ENCODE measurements around the gene F8.

The F8 gene

DNA sequence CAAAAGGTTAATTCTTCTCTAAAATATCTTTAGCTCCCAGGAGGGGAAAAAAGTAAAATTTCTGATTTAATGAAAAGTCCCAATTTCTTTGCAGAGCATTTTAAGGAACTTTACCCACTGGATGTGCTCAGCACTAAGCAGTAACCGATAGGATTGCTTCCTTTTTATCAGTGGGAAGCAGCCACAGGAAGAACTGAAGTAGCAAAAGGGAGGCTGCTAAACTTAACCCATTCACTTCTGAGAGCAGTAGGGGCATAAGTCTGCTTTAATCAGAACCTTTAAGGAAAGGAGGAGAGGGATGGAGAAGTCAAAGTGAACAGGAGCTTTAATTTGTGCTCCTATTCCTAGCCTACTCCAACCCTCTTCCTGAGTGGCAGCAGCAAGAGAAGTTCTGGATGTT is at the start of gene F8:
Gene F8, minus strand, starts transcription at position 139 of the 400 bp plus-strand sequence. CDS start 171 bp downstream, outside the sequence.
- no peak for DNase-seq (ENCODE audit: low spot score)

DNA sequence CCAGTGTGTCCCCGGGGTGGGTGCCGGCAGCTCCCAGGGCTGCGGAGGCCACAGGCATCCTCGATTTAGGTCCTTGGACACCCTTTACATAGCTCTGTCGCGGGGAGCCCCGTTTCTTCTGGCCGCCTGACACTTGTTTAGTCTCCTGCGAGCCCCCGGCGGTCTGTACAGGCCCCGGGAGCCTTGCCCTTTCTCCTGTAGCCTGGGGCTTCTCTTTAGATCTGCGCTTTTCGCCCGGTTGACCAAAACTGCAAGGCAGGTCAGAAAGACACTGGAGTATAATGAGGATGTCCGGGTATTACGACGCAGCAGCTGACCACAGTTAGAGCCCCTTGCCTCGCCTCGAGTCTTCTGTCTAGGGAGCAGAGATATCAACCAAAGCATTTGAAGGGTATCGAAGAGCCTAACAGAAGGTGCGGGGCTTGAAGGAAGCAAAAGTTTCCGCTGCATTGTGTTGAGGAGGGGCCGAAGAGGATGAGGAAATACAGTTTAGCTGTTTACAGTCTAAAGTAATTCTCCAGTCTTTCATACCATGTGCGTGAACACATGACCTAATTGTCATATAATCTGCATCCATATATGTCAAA is 49.3 kb upstream of the F8 start:
- DNase-seq (ENCODE audit: low spot score), result no peak

DNA sequence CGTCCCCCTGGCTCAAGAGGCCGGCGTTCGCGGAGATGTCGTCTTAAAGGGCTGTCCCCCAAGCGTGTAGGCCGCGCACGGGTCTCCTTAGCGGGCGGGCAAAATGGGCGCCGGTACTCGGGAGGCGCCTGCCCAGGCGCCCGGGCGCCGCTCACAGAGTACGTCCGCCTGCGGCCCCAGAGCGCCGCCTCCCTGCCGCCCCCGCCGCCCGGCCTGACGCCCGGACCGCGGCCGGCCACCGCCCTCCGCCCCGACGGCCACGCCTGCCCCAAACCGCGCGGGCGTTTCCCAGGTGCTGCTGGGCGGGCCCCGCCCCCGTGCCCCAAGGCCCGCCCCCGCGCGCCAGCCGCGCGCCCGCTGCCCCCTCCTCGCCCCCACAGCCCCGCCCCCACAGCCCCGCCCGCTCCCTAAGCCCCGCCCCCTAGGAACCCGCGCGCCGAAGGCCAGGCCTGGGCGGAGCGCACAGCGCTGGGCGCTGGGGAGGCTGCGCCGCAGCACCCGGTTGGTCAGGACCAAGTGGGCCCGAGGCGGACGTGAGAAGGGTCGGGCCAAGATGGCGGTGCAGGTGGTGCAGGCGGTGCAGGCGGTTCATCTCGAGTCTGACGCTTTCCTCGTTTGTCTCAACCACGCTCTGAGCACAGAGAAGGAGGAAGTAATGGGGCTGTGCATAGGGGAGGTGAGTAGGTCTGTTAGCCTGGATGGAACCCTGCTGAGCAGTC is 48.6 kb upstream of the F8 start, which contains the start of the genes BRCC3, CMC4 and MTCP1:
Gene BRCC3, plus strand, starts transcription at position 534 of the 719 bp plus-strand sequence. Its CDS starts 20 bp downstream, at position 554.
Gene CMC4, minus strand, starts transcription at position 162 of the 719 bp plus-strand sequence. CDS start 7,113 bp downstream, outside the sequence.
Gene MTCP1, minus strand, starts transcription at position 162 of the 719 bp plus-strand sequence. CDS start 5,126 bp downstream, outside the sequence.
- DNase-seq (ENCODE audit: low spot score), result peak; percentile 62

DNA sequence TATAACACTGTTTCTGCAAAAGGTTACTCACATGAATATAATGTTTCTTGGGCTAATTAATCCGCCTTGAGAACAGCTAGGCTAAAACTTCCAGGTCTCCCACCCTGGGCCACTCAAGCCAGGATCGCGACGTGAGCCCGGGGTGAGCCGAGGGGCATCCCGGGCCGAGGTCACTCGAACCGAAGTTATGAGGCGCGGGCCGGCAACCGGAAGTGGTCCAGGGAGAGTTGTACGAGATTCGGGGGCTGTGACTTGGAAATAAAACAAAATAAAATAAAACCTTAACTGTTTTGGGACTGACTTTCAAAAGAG is 48.1 kb upstream of the F8 start:
- no peak for DNase-seq (ENCODE audit: low spot score)

DNA sequence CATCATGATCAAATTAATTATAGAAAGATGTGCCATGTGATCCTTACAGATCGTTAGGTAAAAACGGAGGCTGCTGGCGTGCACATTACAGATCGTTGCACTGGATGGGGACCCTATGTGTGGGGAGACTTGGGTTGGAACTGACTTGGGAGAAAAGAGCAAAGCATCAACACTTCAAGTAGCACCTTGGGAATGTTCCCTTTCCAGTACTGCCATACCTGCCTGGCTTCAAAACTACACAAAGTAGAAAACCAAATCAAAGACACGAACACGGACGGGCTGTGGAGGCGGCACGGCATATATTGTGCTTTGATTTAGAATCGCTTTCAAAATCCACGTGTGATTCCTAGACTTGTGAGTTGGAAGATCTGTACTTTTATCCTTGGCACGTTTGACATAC is 47.5 kb upstream of the F8 start:
- DNase-seq (ENCODE audit: low spot score), result no peak

DNA sequence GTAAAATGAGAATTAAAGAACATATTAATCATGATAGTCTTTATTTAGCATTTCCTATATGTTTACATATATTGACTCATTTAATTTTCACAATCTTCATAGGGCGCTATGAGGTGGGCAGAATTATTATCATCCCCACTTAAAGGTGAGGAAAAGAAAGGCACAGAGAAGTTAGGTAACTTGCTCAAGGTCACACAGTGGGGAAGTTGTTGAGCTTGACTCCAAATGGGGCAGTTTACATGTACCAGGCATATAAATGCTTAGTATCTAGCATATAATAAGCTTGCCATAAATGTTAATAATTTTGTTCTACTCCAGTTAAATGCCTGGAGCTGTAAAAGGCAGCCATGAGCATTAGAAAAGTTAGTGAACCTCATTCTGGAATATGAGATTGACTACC is 46.9 kb upstream of the F8 start:
- DNase-seq (ENCODE audit: low spot score), result no peak

DNA sequence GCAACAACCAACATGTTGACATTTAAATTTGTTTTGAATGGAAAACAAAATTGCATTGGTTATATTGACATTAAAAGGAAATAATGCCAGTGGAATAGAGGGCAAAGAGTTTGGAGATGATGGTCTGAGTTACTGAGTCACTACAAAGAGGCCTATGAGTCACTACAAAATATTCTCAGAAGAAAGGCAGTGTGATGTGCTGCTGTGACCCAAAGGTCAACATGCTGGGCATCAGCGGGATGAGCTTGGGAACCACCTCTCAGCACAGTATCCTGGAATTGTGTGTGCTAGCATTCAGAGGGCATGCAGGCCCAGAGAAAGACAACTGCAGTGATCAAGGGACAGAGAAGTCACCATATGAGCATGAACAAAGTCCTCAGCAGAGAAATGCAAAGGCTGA is 45.6 kb upstream of the F8 start:
- peak; percentile 32 for DNase-seq (ENCODE audit: low spot score)

DNA sequence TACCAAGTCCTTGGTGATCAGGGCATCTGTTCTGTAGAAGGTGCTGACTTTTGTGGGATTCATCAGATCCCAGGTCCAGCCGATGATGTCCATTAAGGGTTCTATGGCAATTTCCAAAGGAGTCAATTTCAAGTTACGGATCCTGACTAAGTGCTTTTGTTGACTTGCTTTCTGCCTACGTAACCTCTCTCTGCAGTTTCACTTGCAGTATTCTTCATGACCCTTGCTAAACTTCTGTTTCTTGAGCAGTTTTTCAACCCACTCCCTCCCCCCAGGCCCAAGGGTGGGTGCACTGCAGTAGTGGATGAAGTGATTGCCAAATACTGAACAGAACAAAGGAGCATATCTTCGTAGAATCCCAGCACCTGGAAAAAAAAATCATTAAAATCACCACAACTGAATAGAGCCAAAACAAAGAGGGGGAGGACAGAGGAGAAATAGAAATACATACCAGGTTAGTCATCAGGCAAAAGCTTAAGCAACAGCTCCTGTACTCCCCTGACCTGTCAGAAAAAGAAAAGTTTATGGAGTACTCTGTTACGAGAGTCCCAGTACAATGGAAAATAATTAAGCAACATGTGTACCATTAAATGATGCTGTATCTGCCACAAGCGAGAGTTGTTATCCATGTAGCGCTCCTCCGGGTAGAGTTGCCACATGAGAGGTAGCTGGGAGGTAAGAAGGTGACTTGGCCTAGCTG is 42.7 kb upstream of the F8 start:
- no peak for DNase-seq (ENCODE audit: low spot score)

DNA sequence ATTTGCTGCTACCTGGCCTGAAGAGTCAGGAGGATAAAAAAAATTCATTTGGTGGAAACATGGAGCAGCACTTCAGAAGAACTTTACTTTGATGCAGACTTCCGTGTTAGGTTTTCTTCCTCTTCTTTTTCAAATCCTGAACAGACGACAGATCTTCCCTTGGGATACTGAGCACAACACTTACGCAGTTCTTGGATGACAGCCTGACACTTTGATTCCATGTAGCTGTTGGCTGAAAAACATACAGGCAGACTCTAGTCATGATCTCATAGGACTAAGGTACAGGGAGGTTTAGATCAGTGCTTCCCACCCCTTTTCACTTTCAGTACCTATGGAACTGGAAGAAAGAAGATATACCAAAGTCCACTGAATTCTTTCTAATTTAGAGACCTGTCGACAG is 39.2 kb upstream of the F8 start:
- no peak for DNase-seq (ENCODE audit: low spot score)

DNA sequence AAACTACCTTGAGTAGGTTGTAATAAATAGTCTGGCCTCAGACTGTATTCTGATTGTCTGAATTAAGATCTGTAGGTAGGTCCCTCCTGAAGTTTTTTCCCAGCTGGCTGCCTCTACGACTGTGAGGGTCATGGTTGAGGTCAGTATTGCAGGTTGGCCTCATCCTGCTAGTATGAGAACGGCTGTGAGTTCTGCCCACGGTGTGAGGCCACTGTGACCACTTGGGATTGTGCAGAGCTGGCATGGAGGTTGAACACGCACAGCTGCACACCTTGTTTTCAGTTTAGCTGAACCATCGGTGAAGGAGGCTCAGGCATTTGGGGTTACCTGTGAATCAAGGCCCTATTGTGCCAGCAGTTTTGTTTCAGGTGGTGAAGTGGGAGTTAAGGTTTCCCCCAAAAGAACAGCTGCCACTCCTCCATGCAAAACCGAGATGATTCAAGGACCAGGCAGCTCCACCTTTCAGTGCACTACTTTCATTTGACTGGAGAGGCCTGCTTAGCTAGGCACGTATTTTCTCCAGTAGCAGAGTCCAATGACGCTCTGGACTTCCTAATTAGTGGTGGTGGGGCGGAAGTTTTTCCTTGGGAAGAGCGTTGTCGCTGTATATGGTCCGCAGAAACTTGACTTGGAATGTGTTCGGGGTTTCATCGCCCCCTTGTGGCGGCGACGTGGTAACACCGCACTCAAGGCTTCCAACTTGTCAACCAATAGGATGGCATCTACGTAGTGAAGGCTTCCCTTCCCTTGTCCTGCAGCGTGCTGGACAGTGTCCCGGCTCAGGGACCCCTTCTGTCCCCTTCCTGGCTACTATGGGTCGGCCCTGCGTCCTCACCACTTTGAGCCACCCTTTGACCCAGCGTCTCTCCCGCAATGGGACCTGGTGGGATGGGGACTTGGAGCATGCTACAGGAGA is 34.6 kb upstream of the F8 start:
- peak; percentile 56 for DNase-seq (ENCODE audit: low spot score)

DNA sequence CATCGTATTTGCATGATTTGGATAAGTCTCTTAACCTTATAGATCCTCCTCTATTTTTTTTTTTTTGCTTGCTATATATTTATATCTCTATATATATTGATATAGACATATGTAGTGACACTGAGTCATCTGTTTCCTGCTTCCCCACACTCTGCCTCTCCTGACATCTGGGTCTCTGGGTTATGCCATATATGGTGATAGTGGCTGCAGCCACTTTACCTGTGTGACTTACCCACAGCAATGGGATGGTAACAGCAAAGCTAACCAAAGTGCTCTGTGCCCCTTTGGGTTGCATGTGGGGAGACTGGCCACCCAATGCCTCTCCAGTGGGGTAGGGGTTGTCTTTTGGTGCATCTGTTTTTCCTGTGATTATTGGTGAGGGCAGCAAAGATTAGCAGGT is 33.9 kb upstream of the F8 start:
- DNase-seq (ENCODE audit: low spot score), result no peak

DNA sequence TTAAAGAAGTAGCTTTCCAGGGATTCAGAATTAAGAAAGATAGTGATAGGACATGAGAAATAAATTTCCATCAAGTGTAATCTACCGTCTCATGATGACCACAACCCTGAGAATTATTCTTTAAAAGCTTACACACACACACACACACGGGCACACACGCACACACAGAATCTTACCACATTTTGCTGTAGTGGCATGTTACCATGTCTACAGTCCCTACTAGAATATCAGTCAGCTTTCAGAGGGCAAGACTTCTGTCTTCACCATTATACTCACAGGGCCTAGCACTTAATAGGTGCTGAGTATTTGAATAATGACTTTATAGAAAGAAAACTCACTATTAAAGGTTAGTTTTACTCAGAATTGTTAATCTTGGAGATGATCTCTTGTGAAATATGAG is 33.0 kb upstream of the F8 start:
- DNase-seq (ENCODE audit: low spot score), result no peak

DNA sequence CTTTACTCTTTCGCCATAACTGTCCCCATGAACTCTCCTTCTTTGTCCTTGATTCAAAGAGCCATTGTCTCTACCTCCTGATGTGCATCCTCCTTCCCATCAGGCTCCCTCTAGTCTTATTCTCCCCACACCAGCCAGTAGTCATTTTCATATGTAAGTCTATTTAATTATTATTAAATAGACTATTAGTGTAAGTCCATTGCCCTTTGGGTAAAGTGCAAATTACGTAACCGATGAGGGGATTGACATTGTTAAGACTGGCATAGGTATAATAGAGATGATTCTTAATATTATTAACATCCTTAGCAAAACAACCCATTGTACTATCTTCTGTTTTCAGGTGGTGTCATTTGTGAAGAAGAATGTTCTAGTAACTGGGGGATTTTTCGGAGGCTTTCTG is 31.7 kb upstream of the F8 start:
- no peak for DNase-seq (ENCODE audit: low spot score)

DNA sequence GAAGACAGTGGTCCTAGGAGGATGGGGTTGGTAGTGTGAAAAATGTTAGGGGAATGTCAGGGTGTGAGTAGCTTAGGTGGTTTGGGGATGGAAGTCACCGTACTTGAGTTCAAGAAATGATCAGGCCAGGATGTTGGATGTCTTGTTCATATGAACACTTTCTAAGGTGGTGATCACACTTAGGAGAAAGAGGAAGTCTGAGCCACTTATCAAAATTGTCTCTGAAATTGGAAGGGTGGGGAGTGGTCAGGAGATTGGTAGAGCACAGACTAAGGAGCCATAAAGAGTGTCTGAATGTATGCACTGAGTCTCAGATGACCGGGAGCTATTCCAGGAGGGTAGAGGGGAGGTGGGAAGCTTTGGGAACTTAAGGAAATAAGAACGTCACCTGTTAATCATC is 31.1 kb upstream of the F8 start:
- no peak for DNase-seq (ENCODE audit: low spot score)

DNA sequence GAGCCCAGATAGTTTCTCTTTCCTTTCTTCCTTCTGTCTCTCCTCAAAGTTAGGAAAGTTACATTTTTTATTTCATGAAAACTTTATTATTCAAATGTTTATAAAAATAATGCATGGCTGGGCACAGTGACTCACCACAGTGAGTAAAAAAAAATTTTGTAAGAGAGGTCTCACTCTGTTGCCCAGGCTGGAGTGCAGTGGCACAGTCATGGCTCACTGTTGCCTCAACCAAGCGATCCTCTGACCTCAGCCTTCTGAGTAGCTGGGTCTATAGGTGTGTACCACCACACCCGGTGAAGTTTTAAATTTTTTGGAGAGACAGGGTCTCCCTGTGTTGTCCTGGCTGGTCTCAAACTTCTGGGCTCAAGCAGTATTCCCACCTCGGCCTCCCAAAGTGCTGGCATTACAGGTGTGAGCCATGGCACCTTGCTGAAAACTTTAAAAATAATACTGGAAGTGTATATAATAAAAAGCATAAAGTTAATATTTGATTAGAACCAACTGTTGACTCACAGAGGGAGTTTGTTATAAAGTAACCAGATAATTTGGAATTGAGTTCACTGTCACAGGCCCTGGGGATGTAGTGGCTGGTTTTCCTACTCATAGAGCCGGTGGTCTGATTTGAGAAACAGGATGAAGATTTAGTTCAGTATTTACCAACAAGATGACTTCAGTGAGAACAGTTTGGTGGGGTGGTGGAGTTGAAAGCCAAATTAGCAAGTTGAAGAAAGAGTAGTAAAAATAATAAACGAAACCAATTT is 30.4 kb upstream of the F8 start:
- no peak for DNase-seq (ENCODE audit: low spot score)

DNA sequence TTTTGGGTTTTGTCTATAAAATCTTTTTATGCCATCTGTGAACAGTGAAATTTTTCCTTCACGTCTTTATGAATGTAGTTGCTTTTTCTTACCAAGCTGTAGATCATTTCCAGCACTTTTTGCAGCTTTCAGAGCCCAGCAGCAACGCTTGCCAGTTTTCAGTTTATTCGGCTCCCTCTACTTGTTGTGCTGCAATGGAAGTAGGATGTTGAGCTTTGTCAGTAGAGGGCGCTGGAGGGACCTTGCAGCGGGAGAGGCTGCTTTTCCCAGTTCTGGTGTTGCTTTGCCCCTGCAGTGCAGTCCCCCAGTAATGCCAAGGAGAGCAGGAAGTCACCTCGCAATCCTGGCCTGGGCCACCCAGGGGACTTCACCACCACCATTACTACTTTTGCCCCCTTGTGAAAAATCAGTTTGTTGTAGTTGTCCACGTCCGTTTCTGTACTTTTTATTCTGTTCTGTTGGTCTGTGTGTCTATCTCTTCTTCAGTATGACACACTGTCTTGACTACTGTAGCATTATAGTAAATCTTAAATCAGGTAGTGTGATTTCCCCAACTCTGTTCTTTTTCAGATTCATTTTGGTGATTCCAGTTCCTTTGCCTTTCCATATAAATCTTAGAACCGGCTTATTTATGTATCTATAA is 26.6 kb upstream of the F8 start:
- no peak for DNase-seq (ENCODE audit: low spot score)

DNA sequence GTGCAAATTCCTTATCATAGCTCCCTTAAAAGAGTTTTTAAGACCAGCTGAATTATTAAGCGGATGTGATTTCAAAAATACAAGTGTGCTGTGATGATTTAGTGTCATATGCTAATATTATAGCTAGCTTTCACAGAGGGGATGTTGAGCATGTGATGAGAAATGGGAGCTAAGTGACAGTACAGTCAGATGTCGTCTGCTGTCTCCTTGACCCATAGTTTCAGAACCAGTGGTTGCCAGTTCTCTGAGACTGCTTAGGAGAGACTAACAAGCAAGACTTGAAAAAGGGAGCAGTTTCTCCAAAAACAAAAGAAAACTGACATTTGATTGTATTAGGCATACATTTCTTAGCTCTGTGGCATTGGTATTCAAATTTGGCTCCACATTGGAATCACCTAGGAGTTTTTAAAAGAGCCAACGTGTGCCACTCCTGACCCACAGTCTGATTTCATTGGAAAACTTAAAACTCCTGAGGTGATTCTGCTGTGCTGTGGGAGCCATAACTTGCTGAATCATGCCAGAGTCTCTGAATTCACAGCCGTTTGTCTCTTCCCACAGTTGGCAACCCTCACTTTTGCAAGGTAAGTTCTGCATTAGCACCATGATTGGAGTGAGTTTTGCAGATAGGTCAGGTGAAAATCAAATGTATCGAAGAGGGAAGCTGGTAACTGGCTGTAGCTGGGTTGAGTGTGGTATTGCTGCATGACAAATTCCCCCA is 24.4 kb upstream of the F8 start:
- no peak for DNase-seq (ENCODE audit: low spot score)

DNA sequence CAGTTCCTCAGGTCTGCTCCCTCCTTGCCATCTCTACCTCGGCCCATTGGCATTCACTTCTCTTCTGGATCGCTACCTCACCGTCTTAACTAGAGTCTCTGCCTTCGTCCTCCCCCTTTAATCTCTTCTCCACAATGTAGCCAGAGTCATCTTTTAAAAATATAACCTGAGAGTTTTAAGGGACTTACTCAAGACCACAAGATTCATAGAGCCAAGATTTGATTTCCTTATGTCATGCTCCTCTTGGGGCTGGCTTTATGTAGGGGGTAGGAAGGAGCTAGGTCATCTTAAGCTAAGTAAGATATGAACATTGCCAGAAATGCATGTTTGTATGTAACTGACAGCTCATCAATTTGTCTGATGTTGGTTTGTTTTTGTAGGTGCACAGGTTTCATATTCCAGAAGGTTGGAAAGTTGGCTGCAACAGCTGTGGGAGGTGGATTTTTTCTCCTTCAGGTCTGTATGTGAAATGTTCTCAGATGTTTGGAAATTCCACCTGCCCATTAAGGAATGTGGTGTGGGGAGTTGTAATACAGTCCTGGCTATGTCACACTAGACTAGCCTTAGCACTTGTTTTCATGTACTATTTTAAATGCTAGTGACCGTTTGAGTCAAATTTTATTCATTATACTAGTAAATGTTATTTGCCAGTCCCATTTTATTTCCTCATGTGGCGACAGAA is 23.7 kb upstream of the F8 start:
- DNase-seq (ENCODE audit: low spot score), result no peak

DNA sequence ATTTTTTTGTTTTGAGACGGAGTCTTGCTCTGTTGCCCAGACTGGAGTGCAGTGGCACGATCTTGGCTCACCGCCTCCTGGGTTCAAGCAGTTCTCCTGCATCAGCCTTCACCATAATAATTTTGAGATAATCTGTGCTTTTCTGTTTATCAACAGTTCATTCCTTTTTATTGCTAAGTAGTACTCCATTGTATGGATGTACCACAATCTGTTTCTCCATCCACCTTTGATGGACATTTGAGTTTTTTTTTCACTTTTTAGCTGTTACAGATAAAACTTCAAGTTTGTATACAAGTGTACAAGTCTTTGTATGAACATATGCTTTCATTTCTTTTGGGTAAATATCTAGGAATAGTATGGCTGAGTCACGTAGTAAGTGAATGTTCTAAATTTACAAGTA is 13.2 kb upstream of the F8 start:
- no peak for DNase-seq (ENCODE audit: low spot score)

DNA sequence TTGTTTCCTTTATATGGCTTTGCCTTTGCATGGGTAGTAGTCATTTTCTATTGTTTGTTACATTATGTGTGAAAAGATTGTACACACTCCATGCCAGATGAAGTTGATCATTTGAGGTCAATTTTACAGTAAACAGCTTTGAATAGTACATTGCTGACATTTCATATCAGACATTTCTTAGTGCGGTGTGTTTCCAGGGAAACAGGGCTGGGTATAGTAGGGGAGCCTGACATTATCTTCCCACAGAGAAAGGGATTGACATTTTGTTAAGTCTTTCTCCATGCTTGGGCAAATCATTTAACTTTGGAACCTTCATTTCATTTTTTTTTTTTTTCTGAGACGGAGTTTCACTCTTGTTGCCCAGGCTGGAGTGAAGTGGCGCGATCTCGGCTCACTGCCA is 9.1 kb upstream of the F8 start:
- no peak for DNase-seq (ENCODE audit: low spot score)

Data from kidney capillary endothelial cell (primary cell).